Vagina (tissue), 2 donors: ENCODE measurements around the gene COQ3. TPM values are rescaled to one million over a fixed set of nuclear protein-coding genes. Genes with fewer than 3 reads are reported as not detected.
A peak's percentile ranks its signal among the peaks of the same experiment; 100 is the strongest.

Source experiments
- DNase-seq, 2 donors: peaks; one replicate each; pipeline ENCODE4 v3.0.0-alpha.2; 2017; ENCODE audit errors: extremely low spot score in 2 of 2
- H3K27ac ChIP-seq: fragments of 200-600 bp; sonication (generic); one replicate; pipeline ENCODE4 v1.5.1; 2019
- H3K27me3 ChIP-seq: fragments of 200-600 bp; sonication (generic); one replicate; pipeline ENCODE4 v1.5.1; 2019
- H3K36me3 ChIP-seq, 2 donors: fragments of 200-600 bp; sonication (generic); one replicate each; pipeline ENCODE4 v1.5.1; 2017 to 2019
- H3K4me1 ChIP-seq: fragments of 200-600 bp; sonication (generic); one replicate; pipeline ENCODE4 v1.5.1; 2019
- H3K4me3 ChIP-seq, 2 donors: fragments of 200-600 bp; sonication (generic); 1 replicate in 1 of 2; 2 replicates in 1 of 2; pipeline ENCODE4 v1.5.1; 2016 to 2019
- H3K9me3 ChIP-seq: fragments of 200-600 bp; sonication (generic); one replicate; pipeline ENCODE4 v1.5.1; 2019
- POLR2A ChIP-seq, 2 donors: fragments of 450-650 bp; IDR thresholded peaks; one replicate each; pipeline ENCODE4 v1.6.1; 2017; ENCODE audit warnings: antibody characterized with exemption in 2 of 2, mild to moderate bottlenecking in 2 of 2, moderate library complexity in 2 of 2
- POLR2AphosphoS5 ChIP-seq, 2 donors: sonication (generic); formaldehyde crosslinking; IDR thresholded peaks; one replicate each; pipeline ENCODE4 v1.9.0; 2017; ENCODE audit warnings: antibody characterized with exemption in 2 of 2, mild to moderate bottlenecking in 2 of 2, low read depth in 1 of 2; ENCODE audit not compliant: insufficient read depth in 1 of 2
- intact Hi-C: fragments of 100-400 bp; cut with DNase I; formaldehyde crosslinking; loops from one replicate; pipeline ENCODE4 v1.15.1; 2023
- total RNA-seq: library from RNA; depleted of rRNA; stranded (reverse); fragments of >200 nt; gene quantifications from one replicate; pipeline ENCODE4 v1.2.3, GENCODE V29; 2016
- TF ChIP-seq, protein P1 (sequence below), 3 experiments: fragments of 450-650 bp in 2 of 3; fragments of 200-600 bp in 1 of 3; sonication (generic) in 1 of 3; IDR thresholded peaks; one replicate each; pipeline ENCODE4 v1.5.1; 2017 to 2019; ENCODE audit warnings: antibody characterized with exemption in 3 of 3, mild to moderate bottlenecking in 2 of 3, moderate library complexity in 2 of 3

Gene COQ3
- total RNA-seq, 1 donor from 2014 or later = 3.7 TPM

DNA sequence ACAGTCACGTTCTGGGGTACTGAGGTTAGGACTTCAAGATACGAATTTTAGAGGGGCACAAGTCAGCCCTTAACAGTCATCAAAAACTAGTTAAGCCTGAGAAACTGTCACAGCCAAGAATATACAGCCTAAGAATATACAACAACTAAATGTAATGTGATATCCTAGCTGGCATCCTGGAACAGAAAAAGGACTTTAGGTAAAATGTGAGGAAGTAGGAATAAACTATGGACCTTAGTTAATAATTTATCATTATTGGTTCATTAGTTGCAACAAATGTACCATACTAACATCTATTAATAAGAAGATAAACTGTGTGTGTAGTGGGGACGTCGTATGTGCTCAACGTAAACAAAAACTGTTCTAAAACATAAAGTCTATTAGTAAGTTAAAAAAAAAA lies 30.0 kb upstream of the COQ3 start:
- H3K27me3 ChIP-seq = no peaks in the 10 kb centered on the region
- TF ChIP-seq POLR2AphosphoS5 (IDR thresholded peaks at IDR 0.05; ENCODE audit: insufficient read depth in 1 of 2, low read depth in 1 of 2) (no peak), POLR2A (IDR thresholded peaks at IDR 0.05) (no peak)
- TF ChIP-seq, protein P1, sequence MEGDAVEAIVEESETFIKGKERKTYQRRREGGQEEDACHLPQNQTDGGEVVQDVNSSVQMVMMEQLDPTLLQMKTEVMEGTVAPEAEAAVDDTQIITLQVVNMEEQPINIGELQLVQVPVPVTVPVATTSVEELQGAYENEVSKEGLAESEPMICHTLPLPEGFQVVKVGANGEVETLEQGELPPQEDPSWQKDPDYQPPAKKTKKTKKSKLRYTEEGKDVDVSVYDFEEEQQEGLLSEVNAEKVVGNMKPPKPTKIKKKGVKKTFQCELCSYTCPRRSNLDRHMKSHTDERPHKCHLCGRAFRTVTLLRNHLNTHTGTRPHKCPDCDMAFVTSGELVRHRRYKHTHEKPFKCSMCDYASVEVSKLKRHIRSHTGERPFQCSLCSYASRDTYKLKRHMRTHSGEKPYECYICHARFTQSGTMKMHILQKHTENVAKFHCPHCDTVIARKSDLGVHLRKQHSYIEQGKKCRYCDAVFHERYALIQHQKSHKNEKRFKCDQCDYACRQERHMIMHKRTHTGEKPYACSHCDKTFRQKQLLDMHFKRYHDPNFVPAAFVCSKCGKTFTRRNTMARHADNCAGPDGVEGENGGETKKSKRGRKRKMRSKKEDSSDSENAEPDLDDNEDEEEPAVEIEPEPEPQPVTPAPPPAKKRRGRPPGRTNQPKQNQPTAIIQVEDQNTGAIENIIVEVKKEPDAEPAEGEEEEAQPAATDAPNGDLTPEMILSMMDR (IDR thresholded peaks at IDR 0.05) = no peak
- peak overlapping the region; percentile 98 for H3K27ac ChIP-seq
- no peaks in the 10 kb centered on the region for H3K9me3 ChIP-seq
- no peaks in the 10 kb centered on the region for H3K36me3 ChIP-seq
- peaks cover 70% of the 10 kb centered on the region for H3K4me1 ChIP-seq
- intact Hi-C loops = no loop called here
- peak overlapping the region; percentile 78 to 87 for H3K4me3 ChIP-seq
- DNase-seq = no peak

DNA sequence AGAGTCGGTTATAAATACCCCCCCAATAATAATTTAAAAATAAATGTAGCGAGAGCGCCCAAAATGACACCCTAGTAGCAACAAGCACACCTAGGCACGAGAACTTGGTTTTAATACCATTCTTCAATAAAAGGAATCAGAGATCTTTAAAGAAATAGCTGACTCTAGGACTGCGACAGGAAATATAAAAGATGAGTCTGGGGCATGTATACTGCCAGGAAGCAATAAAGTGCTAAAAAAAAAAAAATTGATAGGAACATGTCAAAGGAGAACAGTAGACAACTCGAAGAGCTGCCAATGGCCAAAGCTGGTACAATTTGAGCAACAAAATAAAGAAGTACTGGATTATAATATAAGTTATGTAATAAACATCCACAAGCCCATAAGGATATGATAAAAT lies 28.9 kb upstream of the COQ3 start:
- no peak overlapping the region for H3K4me3 ChIP-seq
- intact Hi-C loops = no loop called here
- TF ChIP-seq POLR2A (IDR thresholded peaks at IDR 0.05) = no peak
- TF ChIP-seq, protein P1 (IDR thresholded peaks at IDR 0.05) = no peak
- TF ChIP-seq POLR2AphosphoS5 (IDR thresholded peaks at IDR 0.05; ENCODE audit: insufficient read depth in 1 of 2, low read depth in 1 of 2) = no peak
- no peaks in the 10 kb centered on the region for H3K27me3 ChIP-seq
- H3K4me1 ChIP-seq = peaks cover 79% of the 10 kb centered on the region
- no peak for DNase-seq
- no peaks in the 10 kb centered on the region for H3K36me3 ChIP-seq
- no peak overlapping the region for H3K27ac ChIP-seq
- no peaks in the 10 kb centered on the region for H3K9me3 ChIP-seq

DNA sequence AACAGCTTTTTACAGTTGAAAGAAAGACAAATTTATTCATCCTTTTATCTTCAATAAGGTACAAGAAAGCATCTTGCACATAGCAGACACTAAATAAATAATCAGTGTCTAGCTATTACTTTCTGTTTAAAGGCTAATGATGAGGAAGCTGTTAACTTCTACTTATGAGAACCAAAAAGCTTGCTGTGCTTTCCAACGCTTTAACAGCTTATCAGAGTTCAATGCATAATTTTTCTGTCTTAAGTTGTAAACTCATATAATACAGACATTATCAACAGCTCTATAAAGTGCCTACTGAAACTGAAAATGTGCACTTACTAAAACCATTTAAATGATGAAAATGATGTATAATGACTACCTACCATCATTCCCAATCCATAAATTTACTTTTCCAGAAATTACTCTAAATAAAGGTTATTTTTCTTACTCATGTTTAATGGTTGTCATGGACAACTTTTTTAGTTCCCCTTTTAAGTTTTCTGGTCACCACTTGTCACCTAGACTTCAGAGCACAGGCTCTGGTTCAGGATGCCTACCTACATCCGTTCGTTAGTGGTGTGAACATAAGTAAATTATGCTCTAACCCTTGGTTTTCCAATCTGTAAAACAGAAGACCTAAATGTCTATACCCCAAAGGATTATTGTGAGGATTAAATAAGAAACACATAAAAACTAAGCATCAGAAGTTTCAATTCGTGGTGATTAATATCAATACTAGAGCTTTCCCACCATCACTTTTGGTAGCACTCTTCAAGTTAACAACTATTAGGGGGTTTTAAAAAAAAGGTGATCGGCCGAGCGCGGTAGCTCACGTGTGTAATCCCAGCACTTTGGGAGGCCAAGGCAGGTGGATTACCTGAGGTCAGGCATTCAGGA lies 23.1 kb upstream of the COQ3 start:
- H3K36me3 ChIP-seq = peaks cover 0 to 3% of the 10 kb centered on the region in 2 donors
- no peak overlapping the region for H3K4me3 ChIP-seq
- H3K9me3 ChIP-seq = no peaks in the 10 kb centered on the region
- DNase-seq = no peak
- H3K4me1 ChIP-seq = peaks cover 90% of the 10 kb centered on the region
- intact Hi-C loops = no loop called here
- no peaks in the 10 kb centered on the region for H3K27me3 ChIP-seq
- H3K27ac ChIP-seq = no peak overlapping the region
- TF ChIP-seq, protein P1 (IDR thresholded peaks at IDR 0.05) = no peak
- TF ChIP-seq POLR2AphosphoS5 (IDR thresholded peaks at IDR 0.05; ENCODE audit: insufficient read depth in 1 of 2, low read depth in 1 of 2) (no peak), POLR2A (IDR thresholded peaks at IDR 0.05) (no peak)

DNA sequence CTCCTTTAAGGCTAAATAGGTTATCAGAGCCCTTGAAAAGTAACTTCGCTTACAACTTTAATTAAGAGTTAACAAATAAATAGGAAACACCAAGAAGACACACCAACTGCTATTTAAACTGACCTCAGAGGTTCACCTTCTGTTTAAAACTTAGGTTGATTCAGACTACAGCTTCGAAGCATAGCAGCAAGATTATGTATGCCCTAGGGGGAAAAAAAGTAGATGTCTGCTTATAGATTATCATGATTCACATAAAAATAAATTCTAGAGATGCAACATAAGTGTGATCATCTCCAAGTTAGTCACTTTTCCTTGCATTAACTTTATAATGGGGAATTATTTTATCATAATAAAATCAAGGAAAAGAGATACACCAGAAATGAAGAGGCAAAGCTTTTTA lies 22.2 kb upstream of the COQ3 start:
- H3K9me3 ChIP-seq = no peaks in the 10 kb centered on the region
- intact Hi-C loops = no loop called here
- H3K27ac ChIP-seq = no peak overlapping the region
- DNase-seq = no peak
- peaks cover 0 to 4% of the 10 kb centered on the region in 2 donors for H3K36me3 ChIP-seq
- H3K4me1 ChIP-seq = peaks cover 82% of the 10 kb centered on the region
- TF ChIP-seq, protein P1 (IDR thresholded peaks at IDR 0.05) = no peak
- TF ChIP-seq POLR2A (IDR thresholded peaks at IDR 0.05) (no peak), POLR2AphosphoS5 (IDR thresholded peaks at IDR 0.05; ENCODE audit: insufficient read depth in 1 of 2, low read depth in 1 of 2) (no peak)
- H3K27me3 ChIP-seq = no peaks in the 10 kb centered on the region
- no peak overlapping the region for H3K4me3 ChIP-seq

DNA sequence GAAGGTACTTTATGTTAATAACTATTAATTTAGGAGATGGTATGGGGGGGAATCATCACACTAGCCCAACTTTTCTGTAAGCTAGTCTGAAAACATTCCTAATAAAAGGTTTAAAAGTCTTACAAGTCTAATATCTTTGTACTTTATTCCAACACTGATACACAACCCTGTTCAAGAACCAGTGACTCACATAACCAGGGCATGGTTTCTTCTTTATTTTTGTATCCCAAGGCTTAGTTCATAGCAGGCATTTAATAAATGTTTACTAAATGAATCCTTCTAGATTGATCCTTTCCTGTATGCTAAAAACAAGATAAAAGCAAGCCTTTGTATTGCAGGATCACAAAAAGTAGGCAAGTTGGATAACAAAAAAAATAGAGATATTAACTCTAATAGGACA lies 21.5 kb upstream of the COQ3 start:
- no peak overlapping the region for H3K27ac ChIP-seq
- DNase-seq = no peak
- TF ChIP-seq POLR2AphosphoS5 (IDR thresholded peaks at IDR 0.05; ENCODE audit: insufficient read depth in 1 of 2, low read depth in 1 of 2) (no peak), POLR2A (IDR thresholded peaks at IDR 0.05) (no peak)
- TF ChIP-seq, protein P1 (IDR thresholded peaks at IDR 0.05) = no peak
- H3K36me3 ChIP-seq = peaks cover 0 to 4% of the 10 kb centered on the region in 2 donors
- intact Hi-C loops = no loop called here
- peaks cover 74% of the 10 kb centered on the region for H3K4me1 ChIP-seq
- no peaks in the 10 kb centered on the region for H3K27me3 ChIP-seq
- no peaks in the 10 kb centered on the region for H3K9me3 ChIP-seq
- H3K4me3 ChIP-seq = no peak overlapping the region
